B cell (primary cell): ENCODE data around the gene UHRF2. TPM values are rescaled to one million over a fixed set of nuclear protein-coding genes. Genes with fewer than 3 reads are reported as not detected.

Source experiments
- ATAC-seq: fragments of 200-7000 bp; cut with Tn5 transposase; one replicate; pipeline ENCODE4 v1.10.0; 2021; ENCODE audit warnings: low read depth, mild to moderate bottlenecking, moderate number of reproducible peaks, moderate library complexity
- CTCF ChIA-PET: fragments of 350-600 bp; sonication (Branson Sonifier 250); formaldehyde crosslinking; loops from one replicate; lab custom pipeline; 2021; ENCODE audit warnings: antibody characterized with exemption, inconsistent platforms; lab: Charles Lee
- POLR2A ChIA-PET: fragments of 350-600 bp; sonication (Branson Sonifier 250); formaldehyde crosslinking; loops from one replicate; lab custom pipeline; 2021; ENCODE audit warnings: antibody characterized with exemption; lab: Charles Lee
- DNase-seq: peaks from one replicate; pipeline ENCODE4 v3.0.0; 2013
- H2AFZ ChIP-seq: 2 replicates; pipeline ENCODE4 v1.6.1; 2012; ENCODE audit warnings: mild to moderate bottlenecking, low read depth, low read length; ENCODE audit not compliant: insufficient read depth, poor library complexity, severe bottlenecking
- H3K27ac ChIP-seq, 2 donors: 1 replicate in 1 of 2; 2 replicates in 1 of 2; pipeline ENCODE4 v1.5.1; 2012 to 2013; ENCODE audit warnings: low read length in 2 of 2, mild to moderate bottlenecking in 2 of 2, moderate library complexity in 1 of 2
- H3K27me3 ChIP-seq, 4 experiments: fragments of 200-600 bp in 1 of 4; sonication (generic) in 1 of 4; replicated peaks in 1 of 4; 1 replicate in 2 of 4; 2 replicates in 2 of 4; pipeline versions ENCODE4 v1.6.1 to v1.7.0; 2013 to 2016; ENCODE audit warnings: low read length in 3 of 4, mild to moderate bottlenecking in 2 of 4, mixed read lengths in 1 of 4, moderate library complexity in 1 of 4; ENCODE audit not compliant: insufficient read depth in 4 of 4, control insufficient read depth in 3 of 4; ENCODE audit errors: control extremely low read depth in 1 of 4
- H3K36me3 ChIP-seq, 2 experiments: replicated peaks in 1 of 2; 1 replicate in 1 of 2; 2 replicates in 1 of 2; pipeline versions ENCODE4 v1.6.1 to v1.7.1; 2013; ENCODE audit warnings: low read length in 1 of 2; ENCODE audit not compliant: insufficient read depth in 2 of 2, control insufficient read depth in 1 of 2; ENCODE audit errors: control extremely low read depth in 1 of 2, extremely low read depth in 1 of 2
- H3K4me1 ChIP-seq, 2 donors: fragments of 200-600 bp in 1 of 2; sonication (generic) in 1 of 2; 1 replicate in 1 of 2; 2 replicates in 1 of 2; pipeline versions ENCODE4 v1.5.1 to v1.6.1; 2013 to 2017; ENCODE audit warnings: low read length in 2 of 2; ENCODE audit not compliant: control insufficient read depth in 2 of 2, insufficient read depth in 2 of 2
- H3K4me2 ChIP-seq: replicated peaks from 2 replicates; pipeline ENCODE3; 2012; ENCODE audit warnings: mild to moderate bottlenecking, low read depth, low read length; ENCODE audit not compliant: poor library complexity, severe bottlenecking
- H3K4me3 ChIP-seq, 5 experiments: fragments of 200-600 bp in 1 of 5; sonication (generic) in 1 of 5; 1 replicate in 3 of 5; 2 replicates in 2 of 5; pipeline versions ENCODE4 v1.5.1 to v1.7.0; 2011 to 2016; ENCODE audit warnings: low read length in 4 of 5, mild to moderate bottlenecking in 4 of 5, low read depth in 2 of 5, control low read depth in 1 of 5, moderate library complexity in 1 of 5; ENCODE audit not compliant: insufficient read depth in 1 of 5; ENCODE audit errors: control extremely low read depth in 1 of 5, extremely low read depth in 1 of 5
- H3K79me2 ChIP-seq: fragments of 200-600 bp; sonication (generic); one replicate; pipeline ENCODE4 v1.6.0; 2016; ENCODE audit warnings: low read length; ENCODE audit not compliant: control insufficient read depth, insufficient read depth
- H3K9ac ChIP-seq: fragments of 200-600 bp; sonication (generic); 2 replicates; pipeline ENCODE4 v1.6.1; 2017; ENCODE audit warnings: mild to moderate bottlenecking, low read length, moderate library complexity
- H3K9me3 ChIP-seq, 3 donors: one replicate each; pipeline versions ENCODE4 v1.6.1 to v1.7.1; 2013; ENCODE audit warnings: low read length in 2 of 3; ENCODE audit not compliant: control insufficient read depth in 2 of 3, insufficient read depth in 1 of 3; ENCODE audit errors: control extremely low read depth in 1 of 3
- H4K20me1 ChIP-seq: 2 replicates; pipeline ENCODE4 v1.6.0; 2012; ENCODE audit warnings: mild to moderate bottlenecking, low read length; ENCODE audit not compliant: insufficient read depth, control insufficient read depth, poor library complexity, severe bottlenecking
- H3K27ac Mint-ChIP-seq: one replicate; pipeline ENCODE4 v1.8.0; 2021; ENCODE audit warnings: mixed read lengths
- H3K27me3 Mint-ChIP-seq: one replicate; pipeline ENCODE4 v1.8.0; 2021; ENCODE audit warnings: mixed read lengths
- H3K4me1 Mint-ChIP-seq: one replicate; pipeline ENCODE4 v1.8.0; 2021; ENCODE audit warnings: mixed read lengths
- H3K4me3 Mint-ChIP-seq: one replicate; pipeline ENCODE4 v1.8.0; 2021; ENCODE audit warnings: mixed read lengths
- H3K9me3 Mint-ChIP-seq: one replicate; pipeline ENCODE4 v1.8.0; 2022; ENCODE audit warnings: mixed read lengths; ENCODE audit not compliant: insufficient read depth
- EZH2 ChIP-seq: IDR thresholded peaks from 2 replicates; pipeline ENCODE4 v1.6.1; 2012; ENCODE audit warnings: borderline replicate concordance, low read depth, mild to moderate bottlenecking, moderate library complexity, low read length; ENCODE audit not compliant: insufficient read depth, poor library complexity, severe bottlenecking
- WGBS: methylation state at CpG from one replicate; pipeline ENCODE4 v1.1.5; 2013; ENCODE audit warnings: missing lambda C conversion rate; ENCODE audit not compliant: insufficient coverage; 5-methylcytosine and 5-hydroxymethylcytosine counted together
- intact Hi-C: fragments of 100-400 bp; cut with micrococcal nuclease; formaldehyde crosslinking; loops from one replicate; pipeline ENCODE4 v1.10.0; 2022
- polyA plus RNA-seq: library from polyadenylated mRNA; depleted of rRNA; stranded (reverse); fragments of >200 nt; gene quantifications from 2 replicates; pipeline ENCODE4 v1.2.3, GENCODE V29; 2012
- total RNA-seq, 2 donors: library from RNA; stranded (reverse); fragments of 120-200 nt in 1 of 2; gene quantifications; 1 replicate in 1 of 2; 2 replicates in 1 of 2; pipeline versions ENCODE4 v1.2.3 to v1.2.4, GENCODE V29; 2013 to 2022
- TF ChIP-seq, protein P1 (sequence below): fragments of 200-600 bp; IDR thresholded peaks from one replicate; pipeline ENCODE4 v1.8.0; 2022; ENCODE audit warnings: antibody characterized with exemption, mild to moderate bottlenecking

Gene UHRF2
- total and polyA plus RNA-seq, 2 donors (not counting 1 experiment from before 2014, with no cell fraction given): 85.6 to 153 TPM

DNA sequence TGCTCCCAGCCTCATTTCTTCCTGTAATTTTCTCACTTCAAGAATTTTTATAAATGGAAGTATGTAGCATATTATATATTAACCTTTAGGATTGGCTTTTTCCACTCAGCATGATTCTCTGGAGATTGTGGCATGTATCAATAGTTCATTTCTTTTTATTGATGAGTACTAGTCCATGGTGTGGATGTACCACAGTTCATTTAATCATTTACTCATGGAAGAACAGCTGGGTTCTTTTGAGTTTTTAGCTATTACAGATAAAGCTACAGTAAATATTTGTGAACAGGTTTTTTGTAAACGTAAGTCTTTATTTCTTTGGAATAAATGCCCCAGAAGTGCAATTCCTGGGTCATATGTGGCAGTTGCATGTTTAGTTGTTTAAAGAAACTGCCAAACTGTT is 76.1 kb downstream of the UHRF2 start:
- peaks cover 13 to 51% of the 10 kb centered on the region in 2 experiments for H3K36me3 ChIP-seq
- Mint-ChIP-seq H3K9me3 (no peaks in the 10 kb centered on the region), H3K27ac (no peak overlapping the region), H3K27me3 (no peaks in the 10 kb centered on the region), H3K4me1 (peaks cover 3% of the 10 kb centered on the region), H3K4me3 (no peak overlapping the region)
- no CpG with 5 or more reads among the region's 1 CpG for WGBS
- ATAC-seq (no peak), DNase-seq (no peak)
- intact Hi-C loops: no loop called here
- POLR2A ChIA-PET: interaction anchor here (1.0 kb wide), 1 partner anchor 133 kb away, joined by 9 read pairs; no protein-coding TSS in a partner anchor
- no peaks in the 10 kb centered on the region for H3K9me3 ChIP-seq
- no peak overlapping the region for H3K27ac ChIP-seq
- no peaks in the 10 kb centered on the region for H3K4me1 ChIP-seq
- CTCF ChIA-PET: interaction anchor here (0.8 to 1.5 kb wide), 5 partner anchors 10 to 134 kb away, joined by 3 to 16 read pairs (median 4); no protein-coding TSS in a partner anchor
- no peak for TF ChIP-seq EZH2
- TF ChIP-seq, protein P1, sequence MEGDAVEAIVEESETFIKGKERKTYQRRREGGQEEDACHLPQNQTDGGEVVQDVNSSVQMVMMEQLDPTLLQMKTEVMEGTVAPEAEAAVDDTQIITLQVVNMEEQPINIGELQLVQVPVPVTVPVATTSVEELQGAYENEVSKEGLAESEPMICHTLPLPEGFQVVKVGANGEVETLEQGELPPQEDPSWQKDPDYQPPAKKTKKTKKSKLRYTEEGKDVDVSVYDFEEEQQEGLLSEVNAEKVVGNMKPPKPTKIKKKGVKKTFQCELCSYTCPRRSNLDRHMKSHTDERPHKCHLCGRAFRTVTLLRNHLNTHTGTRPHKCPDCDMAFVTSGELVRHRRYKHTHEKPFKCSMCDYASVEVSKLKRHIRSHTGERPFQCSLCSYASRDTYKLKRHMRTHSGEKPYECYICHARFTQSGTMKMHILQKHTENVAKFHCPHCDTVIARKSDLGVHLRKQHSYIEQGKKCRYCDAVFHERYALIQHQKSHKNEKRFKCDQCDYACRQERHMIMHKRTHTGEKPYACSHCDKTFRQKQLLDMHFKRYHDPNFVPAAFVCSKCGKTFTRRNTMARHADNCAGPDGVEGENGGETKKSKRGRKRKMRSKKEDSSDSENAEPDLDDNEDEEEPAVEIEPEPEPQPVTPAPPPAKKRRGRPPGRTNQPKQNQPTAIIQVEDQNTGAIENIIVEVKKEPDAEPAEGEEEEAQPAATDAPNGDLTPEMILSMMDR: no peak
- H3K4me2 ChIP-seq: no peak overlapping the region
- H3K9ac ChIP-seq: no peak overlapping the region
- H3K27me3 ChIP-seq: no peaks in the 10 kb centered on the region
- H2AFZ ChIP-seq: no peak overlapping the region
- peaks cover 18% of the 10 kb centered on the region for H3K79me2 ChIP-seq
- no peak overlapping the region for H3K4me3 ChIP-seq
- H4K20me1 ChIP-seq: peaks cover 10% of the 10 kb centered on the region

DNA sequence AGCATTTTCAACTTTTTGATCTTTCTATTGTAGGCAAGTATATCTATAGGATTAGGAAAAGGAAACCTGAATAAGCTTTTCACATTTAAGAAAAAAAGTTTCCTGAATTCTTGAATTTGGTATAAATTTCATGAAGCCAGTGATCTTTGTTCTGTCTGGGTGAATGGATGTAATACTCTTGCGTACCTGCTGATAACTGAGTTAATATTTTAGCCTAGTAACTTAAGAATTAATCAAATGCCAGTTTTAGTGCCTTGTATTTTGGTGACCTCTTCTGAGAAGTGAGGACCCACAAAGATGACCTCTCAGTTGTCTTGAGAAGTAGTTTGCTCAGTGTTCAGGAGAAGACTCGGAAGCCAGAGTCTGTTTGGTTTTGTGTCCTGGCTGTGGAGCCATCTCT is 77.9 kb downstream of the UHRF2 start:
- Histone ChIP-seq H3K4me2 (no peak overlapping the region), H3K4me1 (no peaks in the 10 kb centered on the region), H3K9ac (no peak overlapping the region), H3K27ac (no peak overlapping the region), H3K79me2 (peaks cover 17% of the 10 kb centered on the region), H4K20me1 (peaks cover 5% of the 10 kb centered on the region), H3K36me3 (peaks cover 13 to 55% of the 10 kb centered on the region in 2 experiments), H3K4me3 (no peak overlapping the region), H3K9me3 (no peaks in the 10 kb centered on the region), H3K27me3 (no peaks in the 10 kb centered on the region), H2AFZ (no peak overlapping the region)
- H3K4me3 Mint-ChIP-seq: no peak overlapping the region
- no peak overlapping the region for H3K27ac Mint-ChIP-seq
- no peaks in the 10 kb centered on the region for H3K27me3 Mint-ChIP-seq
- TF ChIP-seq, protein P1: no peak
- TF ChIP-seq EZH2: no peak
- no peaks in the 10 kb centered on the region for H3K9me3 Mint-ChIP-seq
- intact Hi-C loops: loop anchor here (2.0 kb wide), 1 partner anchor 136 kb away; no protein-coding TSS in a partner anchor
- ChIA-PET POLR2A (no interaction called here), CTCF (no interaction called here)
- no peak for DNase-seq
- peaks cover 3% of the 10 kb centered on the region for H3K4me1 Mint-ChIP-seq
- no peak for ATAC-seq
- whole genome bisulfite sequencing: no CpG with 5 or more reads among the region's 2 CpGs
